GM06990 (cell line): Measurements from ENCODE around the gene EIF3B.
"Not testable (repeated sequence)": the region's sequence is repeated elsewhere in the genome, so short reads cannot be mapped to it uniquely, and the experiment has no call there.

Experiments
- DNase-seq: peaks from one replicate; pipeline ENCODE4 v3.0.0-alpha.2; 2011; ENCODE audit not compliant: insufficient read length; ENCODE audit errors: extremely low read depth
- H3K27me3 ChIP-seq: replicated peaks from 2 replicates; pipeline ENCODE4 v1.6.0; 2011; ENCODE audit warnings: low read length; ENCODE audit not compliant: control insufficient read depth, insufficient read depth
- H3K36me3 ChIP-seq: 2 replicates; pipeline ENCODE4 v1.5.1; 2011; ENCODE audit warnings: low read length; ENCODE audit not compliant: control insufficient read depth, insufficient read depth
- H3K4me3 ChIP-seq: replicated peaks from 2 replicates; pipeline ENCODE4 v1.5.1; 2011; ENCODE audit warnings: low read depth, mild to moderate bottlenecking, control low read depth, low read length
- CTCF ChIP-seq: IDR thresholded peaks from 2 replicates; pipeline ENCODE4 v1.5.1; 2011; ENCODE audit warnings: low read length, control low read depth, mild to moderate bottlenecking, inconsistent platforms; ENCODE audit not compliant: insufficient read depth, poor library complexity, severe bottlenecking

EIF3B gene

DNA sequence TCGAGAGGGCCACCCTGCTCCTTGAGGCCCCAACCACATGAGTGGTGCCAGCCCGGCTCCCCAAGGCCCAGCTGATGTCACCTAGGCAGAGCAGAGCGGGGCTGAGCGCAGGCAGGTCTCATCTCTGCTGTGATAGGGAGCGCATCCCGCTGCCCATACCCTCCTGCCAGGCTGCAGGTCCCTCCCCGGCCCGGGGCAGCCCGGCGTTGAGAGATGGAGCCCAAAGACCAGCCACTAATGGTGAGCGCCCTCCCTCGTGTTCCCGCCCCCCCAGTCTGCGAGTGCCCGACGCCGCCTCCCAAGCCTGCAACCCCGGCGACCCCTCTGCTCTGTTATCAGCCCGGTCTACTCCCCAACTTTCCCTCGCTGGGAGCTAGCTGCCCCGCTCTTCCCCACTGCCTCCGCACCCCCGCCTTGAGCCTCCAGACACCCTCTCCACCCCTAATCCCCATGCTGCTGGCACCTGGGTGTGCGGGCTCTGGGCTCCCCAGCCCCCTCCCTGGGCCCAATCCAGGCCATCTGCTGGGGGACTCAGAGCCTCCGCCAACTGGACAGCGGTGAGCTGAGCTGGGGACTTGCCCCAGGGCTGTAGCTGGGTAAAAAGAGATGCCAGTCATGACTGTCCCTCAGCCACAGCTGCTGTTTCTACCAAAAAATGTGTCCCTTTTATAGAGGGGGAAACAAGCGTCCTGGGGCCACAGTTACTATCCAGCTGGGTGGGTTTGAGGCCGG lies 29.1 kb downstream of the EIF3B start:
- Histone ChIP-seq H3K36me3 (peaks cover 29% of the 10 kb centered on the region), H3K4me3 (no peak overlapping the region), H3K27me3 (no peaks in the 10 kb centered on the region)
- no peak for TF ChIP-seq CTCF
- no peak for DNase-seq

GRCh38 chr7:2384354-2385243 lies 30.0 kb downstream of the EIF3B start:
- TF ChIP-seq CTCF = no peak
- Histone ChIP-seq H3K4me3 (no peak overlapping the region), H3K27me3 (no peaks in the 10 kb centered on the region), H3K36me3 (peaks cover 21% of the 10 kb centered on the region)
- no peak for DNase-seq

DNA sequence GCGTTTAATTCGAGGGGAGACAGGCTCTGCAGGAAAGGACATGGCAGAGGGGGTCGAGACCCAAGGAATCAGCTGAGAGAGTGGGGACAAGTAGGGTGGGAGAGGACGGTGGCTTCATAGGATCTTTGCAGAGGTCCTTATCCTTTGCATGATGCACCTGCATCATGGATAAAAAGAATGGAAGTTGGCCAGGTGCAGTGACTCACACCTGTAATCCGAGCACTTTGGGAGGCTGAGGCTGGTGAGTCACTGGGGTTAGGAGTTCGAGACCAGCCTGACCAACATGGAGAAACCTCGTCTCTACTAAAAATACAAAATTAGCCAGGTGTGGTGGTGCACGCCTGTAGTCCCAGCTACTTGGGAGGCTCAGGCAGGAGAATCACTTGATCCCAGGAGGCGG lies 31.5 kb downstream of the EIF3B start:
- not testable (repeated sequence) for H3K36me3 ChIP-seq, H3K27me3 ChIP-seq, DNase-seq, H3K4me3 ChIP-seq

DNA sequence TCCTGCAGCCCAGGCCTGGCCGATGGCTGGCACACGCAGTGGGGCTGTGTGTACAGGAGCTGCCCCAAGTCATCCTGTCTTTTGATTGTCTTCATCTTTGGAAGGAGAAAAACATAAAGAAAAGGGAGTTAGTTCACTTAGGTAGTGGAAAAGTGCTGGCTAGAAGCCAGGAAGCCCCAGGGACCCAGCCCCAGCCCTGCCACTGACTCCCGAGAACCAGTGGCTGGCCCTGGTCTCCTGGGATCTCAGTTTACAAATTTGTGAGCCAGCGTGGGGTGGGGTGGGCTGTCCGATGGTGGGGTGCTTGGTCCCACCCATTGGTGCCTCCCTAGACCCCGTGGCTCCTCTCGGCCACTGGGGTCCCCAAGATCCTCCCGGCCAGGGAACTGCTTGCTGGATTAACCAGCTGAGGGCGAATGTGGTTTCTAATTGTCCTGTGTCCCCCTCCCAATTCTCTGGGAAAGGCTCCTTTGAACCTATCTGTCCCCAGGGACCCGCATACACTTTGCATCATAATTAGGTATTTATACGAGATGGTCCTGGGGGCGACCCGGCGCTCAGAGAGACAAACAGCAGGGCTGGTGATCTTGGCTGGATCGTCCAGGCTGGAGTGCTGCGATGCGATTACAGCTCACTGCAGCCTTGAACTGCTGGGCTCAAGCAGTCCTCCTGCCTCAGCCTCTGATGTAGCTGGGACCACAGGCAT lies 32.5 kb downstream of the EIF3B start:
- no peak overlapping the region for H3K4me3 ChIP-seq
- peaks cover 5% of the 10 kb centered on the region for H3K36me3 ChIP-seq
- no peak for TF ChIP-seq CTCF
- no peaks in the 10 kb centered on the region for H3K27me3 ChIP-seq
- no peak for DNase-seq

- Histone ChIP-seq H3K4me3 (no peak overlapping the region), H3K36me3 (peaks cover 3% of the 10 kb centered on the region), H3K27me3 (no peaks in the 10 kb centered on the region)
- TF ChIP-seq CTCF = no peak
- DNase-seq = no peak
These were observed 33.4 kb downstream of the EIF3B start for GRCh38 chr7:2387897-2388636.
